DOHH2 (cell line): ENCODE data around the gene IGF1R.

Experiments
- H3F3A ChIP-seq: fragments of 200-600 bp; sonication (generic), shearing (Covaris generic); 2 replicates; pipeline ENCODE4 v1.6.0; 2016; ENCODE audit warnings: antibody characterized with exemption, mild to moderate bottlenecking; ENCODE audit not compliant: control insufficient read depth, insufficient read depth
- H3K27ac ChIP-seq: fragments of 200-600 bp; sonication (generic); 2 replicates; pipeline ENCODE4 v1.5.1; 2014; ENCODE audit warnings: low read depth, mild to moderate bottlenecking, low read length, moderate library complexity
- H3K27me3 ChIP-seq: fragments of 200-600 bp; sonication (generic); 2 replicates; pipeline ENCODE4 v1.6.1; 2014; ENCODE audit warnings: mild to moderate bottlenecking, low read length, mixed read lengths; ENCODE audit not compliant: control insufficient read depth
- H3K36me3 ChIP-seq: fragments of 200-600 bp; sonication (generic); 2 replicates; pipeline ENCODE4 v1.6.1; 2014; ENCODE audit warnings: mild to moderate bottlenecking, low read length, moderate library complexity, mixed read lengths; ENCODE audit not compliant: control insufficient read depth
- H3K4me1 ChIP-seq: fragments of 200-600 bp; sonication (generic); 2 replicates; pipeline ENCODE4 v1.6.1; 2014; ENCODE audit warnings: mild to moderate bottlenecking, low read length, mixed read lengths; ENCODE audit not compliant: control insufficient read depth
- H3K4me2 ChIP-seq: fragments of 200-600 bp; sonication (generic); 2 replicates; pipeline ENCODE4 v1.6.0; 2014; ENCODE audit warnings: mild to moderate bottlenecking, low read length, moderate library complexity
- H3K4me3 ChIP-seq: fragments of 200-600 bp; sonication (generic); 2 replicates; pipeline ENCODE4 v1.5.1; 2014; ENCODE audit warnings: mild to moderate bottlenecking, low read length, mixed read lengths
- H3K79me2 ChIP-seq: fragments of 200-600 bp; sonication (generic); 2 replicates; pipeline ENCODE4 v1.6.1; 2014; ENCODE audit warnings: mild to moderate bottlenecking, low read length, mixed read lengths; ENCODE audit not compliant: control insufficient read depth
- H3K9me2 ChIP-seq: fragments of 200-600 bp; sonication (generic); replicated peaks from 2 replicates; pipeline ENCODE4 v1.6.1; 2014; ENCODE audit warnings: mild to moderate bottlenecking, low read length, mixed read lengths; ENCODE audit not compliant: control insufficient read depth
- H3K9me3 ChIP-seq: fragments of 200-600 bp; sonication (generic); 2 replicates; pipeline ENCODE4 v1.6.1; 2014; ENCODE audit warnings: antibody characterized with exemption, low read length, mixed read lengths; ENCODE audit not compliant: control insufficient read depth, insufficient read depth
- H4K20me1 ChIP-seq: fragments of 200-600 bp; sonication (generic); 2 replicates; pipeline ENCODE4 v1.6.0; 2014; ENCODE audit warnings: low read depth, mild to moderate bottlenecking, antibody characterized with exemption, low read length, moderate library complexity; ENCODE audit not compliant: control insufficient read depth, insufficient read depth
- CTCF ChIP-seq: fragments of 200-600 bp; sonication (generic); IDR thresholded peaks from one replicate; pipeline ENCODE4 v1.5.1; 2014; ENCODE audit warnings: antibody characterized with exemption, mild to moderate bottlenecking, low read depth, low read length; ENCODE audit not compliant: poor library complexity, severe bottlenecking
- EZH2phosphoT487 ChIP-seq: fragments of 200-600 bp; sonication (generic); IDR thresholded peaks from 2 replicates; pipeline ENCODE4 v1.6.1; 2017; ENCODE audit warnings: borderline replicate concordance, mild to moderate bottlenecking, antibody characterized with exemption, low read length, moderate library complexity, mixed read lengths

Gene IGF1R

GRCh38 chr15:98735895-98736617 is 87.7 kb downstream of the IGF1R start:
- Histone ChIP-seq H3K4me2 (no peak overlapping the region), H3K27me3 (no peaks in the 10 kb centered on the region), H3K36me3 (no peaks in the 10 kb centered on the region), H3K4me1 (no peaks in the 10 kb centered on the region), H3K9me3 (no peaks in the 10 kb centered on the region), H3K27ac (no peak overlapping the region), H3F3A (no peaks in the 10 kb centered on the region), H3K9me2 (no peaks in the 10 kb centered on the region), H4K20me1 (peaks cover 10% of the 10 kb centered on the region), H3K4me3 (no peak overlapping the region), H3K79me2 (no peaks in the 10 kb centered on the region; the same call in 1 of the 2 replicates)
- TF ChIP-seq CTCF (no peak), EZH2phosphoT487 (no peak)

- Histone ChIP-seq H3F3A (no peaks in the 10 kb centered on the region), H3K4me2 (no peak overlapping the region), H3K79me2 (no peaks in the 10 kb centered on the region; the same call in 1 of the 2 replicates), H3K4me3 (no peak overlapping the region), H4K20me1 (peaks cover 10% of the 10 kb centered on the region), H3K36me3 (no peaks in the 10 kb centered on the region), H3K4me1 (no peaks in the 10 kb centered on the region), H3K27ac (no peak overlapping the region), H3K9me2 (no peaks in the 10 kb centered on the region), H3K27me3 (no peaks in the 10 kb centered on the region), H3K9me3 (no peaks in the 10 kb centered on the region)
- TF ChIP-seq CTCF (no peak), EZH2phosphoT487 (no peak)
Measured at GRCh38 chr15:98737159-98737558, 88.8 kb downstream of the IGF1R start.

- Histone ChIP-seq H3K9me2 (no peaks in the 10 kb centered on the region), H3K79me2 (no peaks in the 10 kb centered on the region; the same call in 1 of the 2 replicates), H3K4me1 (no peaks in the 10 kb centered on the region), H3K9me3 (no peaks in the 10 kb centered on the region), H3K36me3 (no peaks in the 10 kb centered on the region), H3K4me3 (no peak overlapping the region), H3K27me3 (no peaks in the 10 kb centered on the region), H4K20me1 (peaks cover 10% of the 10 kb centered on the region), H3F3A (no peaks in the 10 kb centered on the region), H3K27ac (no peak overlapping the region), H3K4me2 (no peak overlapping the region)
- TF ChIP-seq CTCF (no peak), EZH2phosphoT487 (no peak)
Measured at GRCh38 chr15:98737721-98738120, 89.4 kb downstream of the IGF1R start.
